ENCODE measurements around the gene CREG2.

CREG2 gene

DNA sequence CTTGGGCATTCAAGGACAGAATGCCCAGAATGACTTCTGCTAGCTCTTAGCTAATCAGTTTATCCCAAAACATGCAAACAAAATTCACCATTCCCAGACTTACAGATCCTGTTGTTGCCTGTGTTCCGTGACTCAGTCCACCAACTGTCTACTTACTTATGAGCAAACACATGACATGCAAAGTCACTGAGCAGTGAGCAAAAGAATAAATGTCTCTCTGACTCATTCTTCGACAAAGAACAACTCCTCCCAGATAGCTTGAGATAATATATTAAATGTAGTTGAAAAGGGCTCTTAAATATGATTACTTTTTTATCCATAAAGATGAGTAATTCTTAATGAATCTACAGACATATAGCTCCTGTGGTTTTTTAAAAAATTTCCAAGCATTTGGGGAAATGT, 9.0 kb upstream of the CREG2 start:
- no peak overlapping the region for H3K4me3 ChIP-seq (ENCODE audit: low read depth, low read length)
- DNase-seq (ENCODE audit: low read depth): no peak
- TF ChIP-seq, protein P1, sequence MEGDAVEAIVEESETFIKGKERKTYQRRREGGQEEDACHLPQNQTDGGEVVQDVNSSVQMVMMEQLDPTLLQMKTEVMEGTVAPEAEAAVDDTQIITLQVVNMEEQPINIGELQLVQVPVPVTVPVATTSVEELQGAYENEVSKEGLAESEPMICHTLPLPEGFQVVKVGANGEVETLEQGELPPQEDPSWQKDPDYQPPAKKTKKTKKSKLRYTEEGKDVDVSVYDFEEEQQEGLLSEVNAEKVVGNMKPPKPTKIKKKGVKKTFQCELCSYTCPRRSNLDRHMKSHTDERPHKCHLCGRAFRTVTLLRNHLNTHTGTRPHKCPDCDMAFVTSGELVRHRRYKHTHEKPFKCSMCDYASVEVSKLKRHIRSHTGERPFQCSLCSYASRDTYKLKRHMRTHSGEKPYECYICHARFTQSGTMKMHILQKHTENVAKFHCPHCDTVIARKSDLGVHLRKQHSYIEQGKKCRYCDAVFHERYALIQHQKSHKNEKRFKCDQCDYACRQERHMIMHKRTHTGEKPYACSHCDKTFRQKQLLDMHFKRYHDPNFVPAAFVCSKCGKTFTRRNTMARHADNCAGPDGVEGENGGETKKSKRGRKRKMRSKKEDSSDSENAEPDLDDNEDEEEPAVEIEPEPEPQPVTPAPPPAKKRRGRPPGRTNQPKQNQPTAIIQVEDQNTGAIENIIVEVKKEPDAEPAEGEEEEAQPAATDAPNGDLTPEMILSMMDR (IDR thresholded peaks at IDR 0.05; ENCODE audit: insufficient read depth, low read depth, low read length, missing control alignments): no peak

DNA sequence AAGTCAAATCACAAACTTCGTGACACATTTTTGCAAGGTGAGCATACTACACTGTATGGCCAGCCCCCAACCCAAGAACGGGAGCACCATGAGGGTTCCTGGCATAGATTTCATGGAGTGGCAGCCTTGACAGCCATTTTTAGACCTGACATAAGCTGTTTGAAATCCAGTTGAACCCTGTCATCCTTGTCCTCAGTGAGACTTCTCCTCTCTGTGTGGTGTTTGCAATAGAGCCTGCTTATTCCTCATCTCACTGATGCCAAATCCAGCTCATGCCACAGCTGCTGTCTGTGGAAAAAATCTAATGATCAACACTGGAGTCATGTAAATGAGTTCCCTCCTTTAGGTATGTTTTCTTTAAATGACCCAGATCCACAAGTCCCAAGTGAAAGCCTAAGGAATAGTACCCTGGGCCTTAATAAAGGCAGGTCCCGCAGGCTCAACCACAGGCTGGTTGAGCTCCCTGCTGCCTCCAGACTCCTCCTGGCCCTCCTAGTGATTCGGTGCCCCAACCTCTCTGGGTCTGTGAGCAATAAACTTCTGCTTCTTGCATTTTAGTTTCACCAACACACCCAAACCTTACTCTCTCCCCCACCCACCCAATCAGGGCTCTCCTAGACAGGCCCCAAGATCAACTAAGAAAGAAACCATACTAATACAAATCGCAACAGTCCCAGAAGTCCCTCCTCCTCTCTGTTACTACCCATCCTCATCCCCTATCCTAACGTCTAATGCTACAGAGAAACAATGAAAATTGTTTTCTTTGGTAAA, 8.4 kb upstream of the CREG2 start:
- H3K4me3 ChIP-seq (ENCODE audit: low read depth, low read length): no peak overlapping the region
- DNase-seq (ENCODE audit: low read depth): no peak
- TF ChIP-seq, protein P1 (IDR thresholded peaks at IDR 0.05; ENCODE audit: insufficient read depth, low read depth, low read length, missing control alignments): no peak

DNA sequence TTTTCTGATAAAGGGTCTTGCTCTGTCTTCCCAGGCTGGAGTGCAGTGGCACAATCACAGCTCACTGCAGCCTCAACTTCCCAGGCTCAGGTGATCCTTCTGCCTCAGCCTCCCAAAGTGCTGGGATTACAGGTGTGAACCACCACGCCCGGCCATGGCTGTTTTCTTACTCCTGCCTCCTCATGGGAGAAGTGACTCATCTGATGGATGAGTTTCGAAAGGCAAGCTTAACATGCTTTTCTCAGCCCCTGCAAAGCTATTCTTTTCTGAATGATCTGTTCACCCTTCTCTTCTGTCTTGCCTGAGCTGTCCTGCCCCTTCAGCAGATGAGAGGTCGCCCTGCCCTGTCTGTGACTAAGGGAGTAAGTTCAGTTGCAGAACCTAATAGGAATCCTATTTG, 929 bp upstream of the CREG2 start:
- TF ChIP-seq, protein P1 (IDR thresholded peaks at IDR 0.05; ENCODE audit: insufficient read depth, low read depth, low read length, missing control alignments): no peak
- DNase-seq (ENCODE audit: low read depth): no peak
- H3K4me3 ChIP-seq (ENCODE audit: low read depth, low read length): no peak overlapping the region

DNA sequence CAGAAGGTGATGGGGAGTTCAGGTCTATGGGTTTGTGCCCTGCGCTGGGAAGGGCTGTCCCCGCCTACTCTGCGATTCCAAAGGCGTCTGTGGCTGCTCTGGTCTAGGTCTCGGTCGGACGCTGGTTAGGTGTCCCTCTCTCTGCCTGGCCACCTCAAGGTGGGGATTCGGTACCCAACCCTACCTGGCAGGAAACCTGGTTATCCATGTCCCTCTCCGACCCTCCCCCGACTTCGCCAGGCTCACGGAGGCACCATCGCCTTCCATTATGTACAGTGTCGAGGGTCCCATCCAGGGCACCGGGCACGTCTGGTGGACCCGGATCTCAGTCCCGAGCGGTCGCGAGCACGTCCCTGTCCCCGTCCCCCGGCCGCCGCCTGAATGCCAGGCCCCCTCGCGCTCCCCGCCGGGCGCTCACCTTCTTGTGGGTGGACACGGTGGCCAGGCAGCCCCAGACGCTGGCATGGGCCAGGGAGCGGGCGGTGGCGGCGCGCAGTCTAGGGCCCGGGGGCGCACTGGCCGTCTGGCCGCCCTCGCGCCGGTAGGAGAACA, 628 bp downstream of the CREG2 start:
- DNase-seq (ENCODE audit: low read depth): no peak
- no peak overlapping the region for H3K4me3 ChIP-seq (ENCODE audit: low read depth, low read length)
- TF ChIP-seq, protein P1 (IDR thresholded peaks at IDR 0.05; ENCODE audit: insufficient read depth, low read depth, low read length, missing control alignments): no peak

DNA sequence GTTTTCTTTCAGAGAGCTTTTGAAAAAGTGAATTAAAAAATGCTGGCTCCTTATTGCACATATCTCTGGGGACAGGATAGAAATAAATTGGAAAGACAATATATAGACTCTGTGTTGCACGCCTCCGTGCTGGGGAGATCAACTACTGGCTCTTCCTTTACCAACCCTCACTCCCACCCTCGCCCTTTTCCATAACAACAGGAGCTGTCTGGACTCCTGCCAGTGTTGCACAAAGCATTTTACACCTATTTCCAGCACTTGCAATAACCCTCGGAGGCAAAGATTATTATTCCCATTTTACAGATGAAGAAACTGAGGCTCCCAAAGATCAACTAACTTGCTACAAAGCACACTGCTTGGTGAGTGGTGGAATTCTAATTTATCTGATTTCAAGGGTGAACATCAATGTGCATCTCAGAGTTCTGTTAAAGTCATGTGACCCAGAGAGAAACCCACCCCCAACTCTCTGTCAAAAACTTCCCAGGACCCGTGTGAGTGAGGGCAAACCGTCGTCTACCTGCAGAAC, 4.2 kb downstream of the CREG2 start:
- TF ChIP-seq, protein P1 (IDR thresholded peaks at IDR 0.05; ENCODE audit: insufficient read depth, low read depth, low read length, missing control alignments): no peak
- no peak overlapping the region for H3K4me3 ChIP-seq (ENCODE audit: low read depth, low read length)
- no peak for DNase-seq (ENCODE audit: low read depth)

DNA sequence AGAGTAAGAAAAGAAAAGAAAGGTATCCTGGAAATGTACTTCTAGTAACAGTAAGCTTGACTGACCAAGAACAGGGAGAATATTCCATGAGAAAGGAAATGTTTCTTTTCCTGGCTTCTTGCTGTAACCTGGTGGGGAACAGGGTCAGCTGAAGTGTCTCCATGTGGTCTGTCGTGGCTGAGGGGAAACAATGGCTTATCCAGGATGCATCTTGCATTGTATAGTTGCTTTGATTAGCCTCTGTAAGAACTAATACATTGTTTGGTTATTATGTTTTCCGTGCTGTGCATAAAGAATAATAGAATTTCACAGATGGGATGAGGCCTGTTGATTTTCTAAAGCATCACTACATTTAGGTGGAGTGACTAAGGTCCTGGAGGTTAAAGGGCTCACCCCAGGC, 4.9 kb downstream of the CREG2 start:
- TF ChIP-seq, protein P1 (IDR thresholded peaks at IDR 0.05; ENCODE audit: insufficient read depth, low read depth, low read length, missing control alignments): no peak
- no peak overlapping the region for H3K4me3 ChIP-seq (ENCODE audit: low read depth, low read length)
- no peak for DNase-seq (ENCODE audit: low read depth)

Measured in GM12865 (cell line).